ENCODE data around the gene ABCC6. TPM values are rescaled to one million over a fixed set of nuclear protein-coding genes. Genes with fewer than 3 reads are reported as not detected.

Gene ABCC6
- total and polyA plus RNA-seq, 2 of the 4 experiments (the other 2 are of a cell fraction), result 0.36 to 1.3 TPM

GRCh38 chr16:16158741-16159374, 64.4 kb downstream of the ABCC6 start:
- Histone ChIP-seq H3K27me3 (ENCODE audit: control insufficient read depth, insufficient read depth, low read length) (no peaks in the 10 kb centered on the region; the same call in 1 of the 2 replicates), H3K9me1 (ENCODE audit: insufficient read depth, low read length) (no peaks in the 10 kb centered on the region), H2BK120ac (ENCODE audit: low read depth, low read length) (no peak overlapping the region), H3K4me2 (ENCODE audit: low read depth, low read length) (no peak overlapping the region), H4K5ac (ENCODE audit: low read depth, low read length) (no peak overlapping the region), H3K56ac (ENCODE audit: extremely low read depth, insufficient read depth, low read length) (no peak overlapping the region), H2BK20ac (ENCODE audit: low read depth, low read length) (no peak overlapping the region), H3K4me3 (ENCODE audit: insufficient read depth, low read depth, low read length) (no peak overlapping the region), H3K9me3 (ENCODE audit: control insufficient read depth, insufficient read depth, low read length) (peaks cover 17% of the 10 kb centered on the region), H4K91ac (ENCODE audit: insufficient read depth, low read depth, low read length) (no peak overlapping the region), H2BK5ac (ENCODE audit: low read depth, low read length, poor library complexity, severe bottlenecking) (no peak overlapping the region), H2BK15ac (ENCODE audit: low read depth, low read length) (no peak overlapping the region), H3K4me1 (ENCODE audit: control insufficient read depth, insufficient read depth, low read length) (no peaks in the 10 kb centered on the region), H3K14ac (replicated peaks; ENCODE audit: low read depth, low read length) (no peak overlapping the region), H3K23ac (ENCODE audit: low read depth, low read length) (no peak overlapping the region), H4K8ac (ENCODE audit: low read depth in 2 of 2, low read length in 2 of 2) (no peak overlapping the region), H2AK5ac (ENCODE audit: low read depth, low read length) (no peak overlapping the region), H2AFZ (replicated peaks; ENCODE audit: low read length, poor library complexity) (no peak overlapping the region), H3K4ac (ENCODE audit: low read depth, low read length) (no peak overlapping the region), H3K79me1 (ENCODE audit: low read depth in 1 of 2, low read length in 2 of 2) (no peaks in the 10 kb centered on the region), H3K36me3 (ENCODE audit: control insufficient read depth, insufficient read depth, low read length) (peaks cover 3% of the 10 kb centered on the region; the same call in 1 of the 2 replicates), H2AK9ac (replicated peaks; ENCODE audit: low read depth, low read length, poor library complexity) (no peak overlapping the region), H3K27ac (ENCODE audit: insufficient read depth, low read length) (no peak overlapping the region), H3K9ac (ENCODE audit: low read depth, low read length) (no peak overlapping the region), H3K18ac (ENCODE audit: low read depth, low read length) (no peak overlapping the region), H4K20me1 (ENCODE audit: insufficient read depth, low read length) (no peaks in the 10 kb centered on the region)
- POLR2A ChIA-PET (ENCODE audit: unreplicated experiment), result no interaction called here
- no peak for TF ChIP-seq MXI1 (IDR thresholded peaks at IDR 0.05; ENCODE audit: borderline replicate concordance, low read depth, low read length)
- ATAC-seq (ENCODE audit: low read depth) (no peak), DNase-seq (peak; percentile 21)
- intact Hi-C loops (cut with micrococcal nuclease) (no loop called here), in situ Hi-C loops (cut with MboI; ENCODE audit: low sequenced_read_pairs) (no loop called here), dilution Hi-C loops (cut with HindIII; ENCODE audit: low sequenced_read_pairs, unreplicated experiment) (no loop called here)
- no TSS peak for BruUV-seq (replicated peaks)
- CTCF ChIA-PET, result no interaction called here
- WGBS, 2 experiments (ENCODE audit: extremely low coverage in 2 of 2, insufficient read length in 1 of 2), result 100% methylated on average over 1 of the region's 3 CpGs; no CpG with 5 or more reads in 1 of the 2 experiments

Data from IMR-90 (cell line).